Ectodermal cell (in vitro differentiated cells): ENCODE measurements around the gene NEDD9.

Source experiments
- H3K27ac ChIP-seq: 2 replicates; pipeline ENCODE4 v1.7.0; 2013; ENCODE audit warnings: mild to moderate bottlenecking, low read depth, low read length; ENCODE audit not compliant: insufficient read depth, poor library complexity, severe bottlenecking
- H3K27me3 ChIP-seq: 2 replicates; pipeline ENCODE4 v1.7.0; 2013; ENCODE audit warnings: mild to moderate bottlenecking, low read length; ENCODE audit not compliant: insufficient read depth, control insufficient read depth, poor library complexity, severe bottlenecking
- H3K36me3 ChIP-seq: one replicate; pipeline ENCODE4 v1.7.0; 2013; ENCODE audit warnings: low read length; ENCODE audit not compliant: control insufficient read depth, insufficient read depth
- H3K4me1 ChIP-seq: one replicate; pipeline ENCODE4 v1.7.0; 2013; ENCODE audit warnings: low read length; ENCODE audit not compliant: control insufficient read depth, insufficient read depth
- H3K4me3 ChIP-seq: 2 replicates; pipeline ENCODE4 v1.7.0; 2013; ENCODE audit warnings: low read depth, low read length, control low read depth; ENCODE audit not compliant: insufficient read depth
- H3K9me3 ChIP-seq: 2 replicates; pipeline ENCODE4 v1.7.0; 2013; ENCODE audit warnings: mild to moderate bottlenecking, low read length, moderate library complexity; ENCODE audit not compliant: control insufficient read depth
- WGBS, 2 experiments: methylation state at CpG; one replicate each; pipeline ENCODE4 v1.1.7; 2013; ENCODE audit warnings: missing lambda C conversion rate in 2 of 2; 5-methylcytosine and 5-hydroxymethylcytosine counted together

The NEDD9 gene

GRCh38 chr6:11201015-11201414 lies 31.5 kb downstream of the NEDD9 start:
- no peaks in the 10 kb centered on the region for H3K9me3 ChIP-seq
- H3K36me3 ChIP-seq = no peaks in the 10 kb centered on the region
- H3K4me3 ChIP-seq = no peak overlapping the region
- no peak overlapping the region for H3K27ac ChIP-seq
- 63 to 65% methylated on average over 3 of the region's 3 CpGs for WGBS, 2 experiments
- no peaks in the 10 kb centered on the region for H3K27me3 ChIP-seq
- peaks cover 37% of the 10 kb centered on the region for H3K4me1 ChIP-seq

DNA sequence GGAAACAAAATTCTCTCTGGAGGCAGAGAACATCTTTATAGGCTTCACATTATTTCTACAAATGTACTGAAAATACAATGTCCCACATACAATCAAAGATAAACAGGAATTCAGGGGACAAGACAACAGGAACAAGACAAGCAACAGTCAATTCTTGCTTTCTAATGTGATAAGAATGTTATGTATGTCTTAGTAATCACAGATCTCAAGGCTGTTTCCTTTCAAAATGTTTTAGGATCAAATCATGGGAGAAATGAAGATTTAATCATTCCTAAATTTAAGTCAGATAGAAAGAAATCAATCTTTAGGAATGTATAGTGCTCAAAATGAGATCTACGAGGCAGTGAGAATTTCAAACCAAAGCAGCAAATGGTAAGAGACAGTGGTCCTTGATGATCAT lies 32.1 kb downstream of the NEDD9 start:
- Histone ChIP-seq H3K4me3 (no peak overlapping the region), H3K27me3 (no peaks in the 10 kb centered on the region), H3K27ac (no peak overlapping the region), H3K9me3 (no peaks in the 10 kb centered on the region), H3K4me1 (peaks cover 37% of the 10 kb centered on the region), H3K36me3 (no peaks in the 10 kb centered on the region)
- 96 to 100% methylated on average over 1 of the region's 1 CpG for WGBS, 2 experiments

DNA sequence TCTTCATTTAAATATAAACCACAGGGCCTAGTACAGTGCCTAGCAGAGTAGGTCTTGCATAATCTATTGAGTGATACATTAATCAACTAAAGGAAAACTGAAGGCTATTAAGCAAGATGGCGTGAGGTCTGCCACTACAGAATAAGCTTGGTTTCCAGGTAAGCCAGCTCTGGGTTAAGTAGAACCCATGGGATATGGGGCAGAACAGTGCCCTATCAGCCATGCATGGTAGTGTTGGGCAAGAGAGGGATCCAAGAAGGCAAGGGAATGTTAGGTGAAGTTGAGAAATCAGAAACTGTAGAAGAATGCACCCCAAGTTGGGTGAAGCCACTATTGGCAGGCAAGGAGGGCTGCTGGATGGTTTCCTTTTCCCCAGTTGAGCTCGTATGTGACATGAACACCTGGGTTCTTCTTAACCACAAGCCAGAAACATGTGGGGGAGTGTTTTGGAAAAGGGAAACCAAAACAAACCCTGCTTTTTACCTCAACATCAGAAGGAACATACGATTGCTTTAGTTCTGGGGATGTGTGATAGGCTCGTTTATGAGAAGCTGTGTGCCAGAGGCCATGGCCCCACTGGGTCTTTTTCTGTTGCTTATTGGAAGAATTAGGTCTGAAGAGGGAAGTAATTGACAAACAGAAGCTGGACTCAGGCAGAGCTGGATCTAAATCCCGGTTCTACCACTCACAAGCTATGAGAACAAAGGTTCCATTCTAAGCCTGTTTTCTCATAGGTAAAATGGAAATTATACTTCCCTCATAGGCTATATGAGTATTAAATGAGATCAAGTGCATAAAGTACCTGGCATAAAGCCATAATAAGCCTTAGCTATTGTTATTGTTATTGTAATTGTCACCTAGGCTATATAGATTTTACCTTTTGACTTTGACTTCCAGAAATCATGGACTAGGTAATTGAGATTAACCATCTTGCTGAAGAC lies 33.5 kb downstream of the NEDD9 start:
- H3K4me1 ChIP-seq = peaks cover 46% of the 10 kb centered on the region
- H3K9me3 ChIP-seq = no peaks in the 10 kb centered on the region
- no peak overlapping the region for H3K27ac ChIP-seq
- WGBS, 2 experiments = 97 to 98% methylated on average over 4 to 5 of the region's 5 CpGs
- no peak overlapping the region for H3K4me3 ChIP-seq
- H3K27me3 ChIP-seq = no peaks in the 10 kb centered on the region
- no peaks in the 10 kb centered on the region for H3K36me3 ChIP-seq

GRCh38 chr6:11197850-11198249 lies 34.6 kb downstream of the NEDD9 start:
- 92 to 94% methylated on average over 8 of the region's 8 CpGs for WGBS, 2 experiments
- Histone ChIP-seq H3K9me3 (no peaks in the 10 kb centered on the region), H3K36me3 (peaks cover 8% of the 10 kb centered on the region), H3K27me3 (no peaks in the 10 kb centered on the region), H3K27ac (no peak overlapping the region), H3K4me3 (no peak overlapping the region), H3K4me1 (peaks cover 36% of the 10 kb centered on the region)

DNA sequence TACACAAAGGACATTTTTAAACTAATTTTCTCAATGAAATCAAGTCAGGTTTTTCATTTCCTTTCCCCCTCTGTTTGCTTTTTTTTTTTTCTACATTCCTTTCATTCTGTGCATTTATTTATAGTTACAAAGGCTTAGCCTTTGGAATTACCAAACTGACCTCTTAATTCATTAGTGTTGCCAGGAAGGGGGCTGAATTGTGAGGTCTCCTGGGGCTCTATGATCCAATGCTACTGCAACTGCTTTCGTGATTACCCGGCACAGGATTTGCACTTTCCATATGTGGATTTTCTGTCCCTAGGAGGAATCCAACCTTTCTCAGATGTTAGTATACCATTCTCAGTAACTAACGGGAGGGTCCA lies 35.3 kb downstream of the NEDD9 start:
- no peaks in the 10 kb centered on the region for H3K9me3 ChIP-seq
- no peaks in the 10 kb centered on the region for H3K27me3 ChIP-seq
- H3K4me1 ChIP-seq = peaks cover 29% of the 10 kb centered on the region
- H3K36me3 ChIP-seq = peaks cover 9% of the 10 kb centered on the region
- WGBS, 2 experiments = 19 to 41% methylated on average over 3 of the region's 3 CpGs
- H3K27ac ChIP-seq = peak overlapping the region; percentile 65
- no peak overlapping the region for H3K4me3 ChIP-seq

- Histone ChIP-seq H3K36me3 (peaks cover 9% of the 10 kb centered on the region), H3K4me1 (peaks cover 26% of the 10 kb centered on the region), H3K27ac (peak overlapping the region; percentile 65), H3K9me3 (no peaks in the 10 kb centered on the region), H3K27me3 (no peaks in the 10 kb centered on the region), H3K4me3 (no peak overlapping the region)
- WGBS, 2 experiments = 61 to 62% methylated on average over 15 of the region's 15 CpGs
Measured at GRCh38 chr6:11196511-11197174, 35.8 kb downstream of the NEDD9 start.

DNA sequence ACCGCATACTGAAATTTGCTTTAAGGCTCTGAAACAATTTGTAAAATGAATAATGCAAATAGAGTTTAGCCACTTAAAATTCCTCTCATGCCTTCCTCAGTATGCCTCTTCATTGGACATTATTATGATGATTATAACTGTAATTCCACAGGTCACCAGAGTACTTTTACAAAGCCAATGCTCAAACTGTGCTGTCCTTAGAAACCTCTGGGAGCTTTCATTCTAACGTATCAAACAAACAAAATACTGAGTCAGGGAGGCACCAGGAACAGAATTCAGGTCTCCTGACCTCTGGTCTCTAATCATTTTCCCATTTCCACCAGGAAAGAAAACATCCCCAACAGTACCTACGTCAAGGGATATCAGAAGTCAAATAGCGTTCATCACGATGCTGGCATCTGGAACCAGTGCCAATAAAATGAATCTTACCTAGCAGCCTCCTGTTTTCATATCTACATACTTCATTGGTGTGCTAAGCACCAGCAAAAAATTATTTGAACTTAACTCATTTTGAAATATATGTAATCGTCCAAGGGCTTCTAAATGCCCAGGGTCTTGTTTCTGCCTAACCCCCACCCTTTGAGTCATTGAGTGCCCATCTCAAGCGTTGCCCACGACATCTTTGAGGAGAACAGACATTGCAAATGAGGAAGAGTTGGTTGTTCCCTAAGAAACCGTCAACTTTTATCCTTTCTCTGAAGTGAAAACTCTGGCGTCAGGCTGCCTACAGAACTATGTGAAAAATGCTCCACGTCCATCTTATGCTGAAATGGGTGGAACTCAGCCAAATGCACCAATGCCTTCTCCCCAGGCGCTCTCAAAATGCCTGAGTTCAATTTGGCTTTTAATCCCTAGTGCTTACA lies 37.9 kb downstream of the NEDD9 start:
- H3K27ac ChIP-seq = no peak overlapping the region

GRCh38 chr6:11193434-11193833 lies 39.0 kb downstream of the NEDD9 start:
- no peak overlapping the region for H3K27ac ChIP-seq
- WGBS, 2 experiments = 96 to 97% methylated on average over 6 of the region's 6 CpGs
- no peaks in the 10 kb centered on the region for H3K27me3 ChIP-seq
- H3K9me3 ChIP-seq = no peaks in the 10 kb centered on the region
- H3K4me1 ChIP-seq = peaks cover 29% of the 10 kb centered on the region
- peaks cover 18% of the 10 kb centered on the region for H3K36me3 ChIP-seq
- no peak overlapping the region for H3K4me3 ChIP-seq

More for the DNA sequence above, 37.9 kb downstream of the NEDD9 start:
- Histone ChIP-seq H3K36me3 (peaks cover 15% of the 10 kb centered on the region), H3K9me3 (no peaks in the 10 kb centered on the region), H3K4me1 (peaks cover 29% of the 10 kb centered on the region), H3K4me3 (no peak overlapping the region), H3K27me3 (no peaks in the 10 kb centered on the region)
- WGBS, 2 experiments = 74 to 76% methylated on average over 12 of the region's 12 CpGs

- Histone ChIP-seq H3K27me3 (no peaks in the 10 kb centered on the region), H3K4me3 (no peak overlapping the region), H3K36me3 (peaks cover 22% of the 10 kb centered on the region), H3K4me1 (peaks cover 21% of the 10 kb centered on the region), H3K27ac (no peak overlapping the region), H3K9me3 (no peaks in the 10 kb centered on the region)
- 60 to 73% methylated on average over 3 to 5 of the region's 5 CpGs for WGBS, 2 experiments
Measured at GRCh38 chr6:11192167-11192566, 40.3 kb downstream of the NEDD9 start.
